Tibial nerve (tissue), 3 donors: ENCODE measurements around the gene UQCRQ.

Source experiments
- CTCF ChIP-seq, 5 experiments: fragments of 200-600 bp in 3 of 5; fragments of 450-650 bp in 2 of 5; sonication (generic) in 3 of 5; IDR thresholded peaks; one replicate each; pipeline ENCODE4 v1.5.1; 2016 to 2019; ENCODE audit warnings: antibody characterized with exemption in 5 of 5, mild to moderate bottlenecking in 3 of 5, moderate library complexity in 2 of 5
- POLR2A ChIP-seq, 2 donors: fragments of 450-650 bp; IDR thresholded peaks; one replicate each; pipeline ENCODE4 v1.6.1; 2017; ENCODE audit warnings: antibody characterized with exemption in 2 of 2, mild to moderate bottlenecking in 2 of 2, moderate library complexity in 2 of 2

DNA sequence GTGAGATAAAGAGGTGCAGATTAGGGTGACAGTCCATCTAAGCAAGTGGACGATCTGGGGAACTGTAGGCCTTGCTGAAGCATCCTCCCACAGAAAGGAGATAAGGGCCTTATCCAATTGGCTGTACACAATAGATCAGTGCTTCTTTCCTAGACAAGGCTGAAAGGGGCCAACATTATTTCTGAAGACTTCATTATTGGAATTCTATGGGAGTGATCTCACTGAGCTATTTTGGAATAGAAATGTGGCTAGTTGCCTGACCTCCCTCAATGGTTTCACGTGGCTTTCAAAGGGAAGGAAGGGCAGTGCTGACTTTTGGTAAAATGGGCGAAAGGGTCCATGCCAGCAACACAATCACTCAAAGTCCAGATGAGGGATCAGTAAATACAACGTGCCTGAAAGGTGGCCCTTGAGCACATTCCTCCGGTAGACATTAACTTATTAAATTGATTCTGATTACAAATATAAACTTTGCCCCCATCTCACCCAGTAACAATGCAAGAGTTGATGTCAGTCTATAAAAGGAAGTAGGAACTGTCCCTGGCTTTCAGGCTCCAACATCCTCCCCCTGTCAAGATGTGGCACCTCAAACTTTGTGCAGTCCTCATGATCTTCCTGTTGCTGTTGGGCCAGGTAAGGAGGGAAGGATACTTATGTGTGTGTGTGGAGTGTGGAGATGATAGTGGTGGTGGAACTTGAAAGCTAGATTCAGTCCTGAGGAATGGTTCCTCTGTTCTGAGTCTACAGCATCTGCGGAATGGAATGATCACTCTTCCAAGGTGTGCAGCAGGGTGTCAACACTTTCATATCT, 6.9 kb downstream of the UQCRQ start, which contains the start of gene LEAP2:
- TF ChIP-seq POLR2A (IDR thresholded peaks at IDR 0.05) = no peak
- TF ChIP-seq CTCF (IDR thresholded peaks at IDR 0.05) = no peak
